HepG2 (cell line): Measurements from ENCODE around the gene CHDH. TPM values are rescaled to one million over a fixed set of nuclear protein-coding genes. Genes with fewer than 3 reads are reported as not detected.

ENCODE experiments used
- ATAC-seq: fragments of 200-7000 bp; cut with Tn5 transposase; 3 replicates; pipeline ENCODE4 v1.9.1; 2020; ENCODE audit warnings: mild to moderate bottlenecking, moderate library complexity
- BruUV-seq: library from RNA; stranded (reverse); fragments of 400-500 nt; replicated peaks from 2 replicates; lab custom pipeline; 2021; lab: Mats Ljungman, UMichigan
- CTCF ChIA-PET: fragments of 300-600 bp; formaldehyde crosslinking; extraction: SDS; loops from one replicate; lab custom pipeline; 2021; ENCODE audit warnings: low total read pairs, inconsistent platforms, low intra/inter-chr PET ratio; lab: Yijun Ruan, JAX
- POLR2A ChIA-PET: fragments of 350-600 bp; sonication (Branson Sonifier 250); formaldehyde crosslinking; loops from one replicate; lab custom pipeline; 2020; ENCODE audit warnings: antibody characterized with exemption, inconsistent platforms; lab: Yijun Ruan, JAX
- DNase-seq: peaks from one replicate; pipeline ENCODE4 v3.0.0-alpha.2; 2015; ENCODE audit warnings: low spot score
- FAIRE-seq: peaks from 3 replicates; lab custom pipeline; 2011; peaks lifted over from hg19 to GRCh38; lab: Jason Lieb, UNC
- H2AFZ ChIP-seq: one replicate; pipeline ENCODE4 v1.6.1; 2011; ENCODE audit warnings: low read length, inconsistent platforms
- H3K27ac ChIP-seq: fragments of 300-600 bp; 3 replicates; pipeline ENCODE4 v1.8.0; 2011; ENCODE audit warnings: mixed run types, mild to moderate bottlenecking, mixed read lengths, low read length, inconsistent platforms; ENCODE audit not compliant: insufficient read depth; ENCODE audit errors: extremely low read length
- H3K27me3 ChIP-seq, 2 experiments: fragments of 200-600 bp in 1 of 2; 2 replicates in 1 of 2; 3 replicates in 1 of 2; pipeline versions ENCODE4 v1.6.0 to v1.8.0; 2011; ENCODE audit warnings: low read length in 2 of 2, mild to moderate bottlenecking in 2 of 2, moderate library complexity in 2 of 2, inconsistent platforms in 1 of 2; ENCODE audit not compliant: insufficient read depth in 2 of 2, control insufficient read depth in 1 of 2
- H3K36me3 ChIP-seq, 2 experiments: fragments of 200-600 bp in 1 of 2; replicated peaks in 1 of 2; 2 replicates in 1 of 2; 3 replicates in 1 of 2; pipeline versions ENCODE4 v1.5.1 to v1.8.0; 2011; ENCODE audit warnings: low read length in 2 of 2, inconsistent platforms in 1 of 2; ENCODE audit not compliant: insufficient read depth in 2 of 2, control insufficient read depth in 1 of 2
- H3K4me1 ChIP-seq: 2 replicates; pipeline ENCODE4 v1.5.1; 2012; ENCODE audit warnings: low read length, inconsistent platforms; ENCODE audit not compliant: insufficient read depth
- H3K4me2 ChIP-seq: 2 replicates; pipeline ENCODE4 v1.6.0; 2011; ENCODE audit warnings: low read depth, low read length, inconsistent platforms
- H3K4me3 ChIP-seq, 3 experiments: fragments of 200-600 bp in 1 of 3; sonication (generic), shearing (Covaris generic) in 1 of 3; replicated peaks in 1 of 3; 2 replicates each; pipeline ENCODE4 v1.5.1; 2011 to 2016; ENCODE audit warnings: low read length in 3 of 3, inconsistent platforms in 2 of 3, low read depth in 2 of 3, mild to moderate bottlenecking in 2 of 3, control low read depth in 1 of 3, mixed read lengths in 1 of 3; ENCODE audit not compliant: insufficient read depth in 1 of 3
- H3K79me2 ChIP-seq: one replicate; pipeline ENCODE4 v1.6.1; 2011; ENCODE audit warnings: low read length, inconsistent platforms; ENCODE audit not compliant: insufficient read depth
- H3K9ac ChIP-seq: 2 replicates; pipeline ENCODE4 v1.6.0; 2011; ENCODE audit warnings: mild to moderate bottlenecking, low read depth, low read length, inconsistent platforms; ENCODE audit not compliant: insufficient read depth
- H3K9me3 ChIP-seq: 2 replicates; pipeline ENCODE4 v1.5.1; 2012; ENCODE audit warnings: mild to moderate bottlenecking, low read length
- H4K20me1 ChIP-seq: 2 replicates; pipeline ENCODE4 v1.6.0; 2011; ENCODE audit warnings: inconsistent platforms, mild to moderate bottlenecking, low read length, moderate library complexity; ENCODE audit not compliant: insufficient read depth
- ARNTL ChIP-seq: sonication (generic); formaldehyde crosslinking; IDR thresholded peaks from 2 replicates; pipeline ENCODE4 v1.4.0; 2020; ENCODE audit warnings: mild to moderate bottlenecking, missing genetic modification reagents
- CENPBD1 ChIP-seq: sonication (generic); formaldehyde crosslinking; IDR thresholded peaks from 2 replicates; pipeline ENCODE4 v1.8.0; 2022; ENCODE audit warnings: missing genetic modification reagents, low read depth, mild to moderate bottlenecking, borderline replicate concordance
- RBFOX2 ChIP-seq: fragments of 200-400 bp; formaldehyde crosslinking; IDR thresholded peaks from 2 replicates; pipeline ENCODE4 v1.6.1; 2017; ENCODE audit warnings: low read depth, mild to moderate bottlenecking, low read length
- ZNF7 ChIP-seq: IDR thresholded peaks from 2 replicates; pipeline ENCODE4 v1.6.1; 2016; ENCODE audit warnings: missing biosample characterization, missing genetic modification reagents
- WGBS: methylation state at CpG from one replicate; pipeline ENCODE4 v1.1.6; 2017; ENCODE audit warnings: low lambda C conversion rate; 5-methylcytosine and 5-hydroxymethylcytosine counted together
- in situ Hi-C: cut with HindIII; loops from 2 replicates; pipeline ENCODE4 v1.10.0; 2017; ENCODE audit warnings: low pct_unique_long_range_greater_than_20kb; ENCODE audit not compliant: extremely low pct_ligation_motif_present
- intact Hi-C: fragments of 100-400 bp; cut with micrococcal nuclease; formaldehyde crosslinking; loops from one replicate; pipeline ENCODE4 v1.10.0; 2022; ENCODE audit not compliant: unreplicated experiment
- polyA plus RNA-seq, 8 experiments: library from polyadenylated mRNA; depleted of rRNA in 3 of 8; stranded (reverse) in 7 of 8; unstranded in 1 of 8; fragments of >200 nt; fragmentation: Illumina TruSeq in 4 of 8; extraction: Trizol in 4 of 8; gene quantifications; 2 replicates each; pipeline versions ENCODE4 v1.2.1 to v1.2.3, GENCODE V29; 2011 to 2016; ENCODE audit warnings: low read depth in 4 of 8, missing spikeins in 1 of 8, mixed read lengths in 1 of 8; ENCODE audit not compliant: insufficient read depth in 1 of 8
- total RNA-seq, 5 experiments: library from RNA; depleted of rRNA; stranded (reverse); fragments of >200 nt; fragmentation: Illumina TruSeq; extraction: Trizol; gene quantifications; 2 replicates each; pipeline ENCODE4 v1.2.3, GENCODE V29; 2016; ENCODE audit warnings: low read depth in 1 of 5

The CHDH gene
- total and polyA plus RNA-seq, 2 of the 13 experiments (the other 11 are each of a cell fraction or from before 2014, with no cell fraction given) = 28.1 to 48.9 TPM

GRCh38 chr3:53829605-53830004, 16.6 kb downstream of the CHDH start:
- POLR2A ChIA-PET = interaction anchor here (9.0 kb wide), 1 partner anchor 13 kb away, joined by 71 read pairs; no protein-coding TSS in a partner anchor
- Histone ChIP-seq H2AFZ (no peak overlapping the region), H3K9ac (no peak overlapping the region), H3K4me2 (no peak overlapping the region), H3K4me3 (no peak overlapping the region), H3K36me3 (peaks cover 32 to 75% of the 10 kb centered on the region in 2 experiments), H3K79me2 (peaks cover 94% of the 10 kb centered on the region), H3K4me1 (peaks cover 88% of the 10 kb centered on the region), H3K27ac (no peak overlapping the region), H3K9me3 (no peaks in the 10 kb centered on the region), H3K27me3 (no peaks in the 10 kb centered on the region), H4K20me1 (peaks cover 70% of the 10 kb centered on the region)
- DNase-seq (no peak), ATAC-seq (no peak), FAIRE-seq (no peak)
- CTCF ChIA-PET = interaction anchor here (0.6 kb wide), 1 partner anchor 326 kb away, joined by 3 read pairs; no protein-coding TSS in a partner anchor
- in situ Hi-C loops = no loop called here
- BruUV-seq = no TSS peak
- intact Hi-C loops = no loop called here
- TF ChIP-seq RBFOX2 (0 out of 2 replicates have a peak, but pooled peaks have one; percentile 3), CENPBD1 (CRISPR knock-in tag) (no peak)
- WGBS = 97% methylated on average over 2 of the region's 2 CpGs

GRCh38 chr3:53828581-53828980, 17.6 kb downstream of the CHDH start:
- peak; percentile 34 for FAIRE-seq
- Histone ChIP-seq H3K36me3 (peaks cover 27 to 80% of the 10 kb centered on the region in 2 experiments), H3K9me3 (no peaks in the 10 kb centered on the region), H3K4me2 (no peak overlapping the region), H4K20me1 (peaks cover 76% of the 10 kb centered on the region), H3K4me1 (peaks cover 83% of the 10 kb centered on the region), H3K27me3 (no peaks in the 10 kb centered on the region), H2AFZ (no peak overlapping the region), H3K79me2 (peaks cover 92% of the 10 kb centered on the region), H3K9ac (no peak overlapping the region), H3K27ac (no peak overlapping the region), H3K4me3 (no peak overlapping the region)
- ATAC-seq = no peak
- ChIA-PET CTCF (no interaction called here), POLR2A (interaction anchor here (9.0 kb wide), 1 partner anchor 14 kb away, joined by 71 read pairs; no protein-coding TSS in a partner anchor)
- DNase-seq = no peak
- in situ Hi-C loops (no loop called here), intact Hi-C loops (no loop called here)
- TF ChIP-seq ARNTL (CRISPR knock-in tag) (no peak), ZNF7 (CRISPR knock-in tag) (peak; percentile 85)
- TF ChIP-seq, all 625 proteins: peak for 1
- BruUV-seq = no TSS peak
- WGBS = 85% methylated on average over 1 of the region's 1 CpG
